Peyer's patch (tissue), 4 donors: ENCODE data around the gene NEDD9.

Experiments used
- POLR2A ChIP-seq, 2 donors: fragments of 450-650 bp; IDR thresholded peaks; one replicate each; pipeline ENCODE4 v1.5.1; 2017; ENCODE audit warnings: antibody characterized with exemption in 2 of 2, mild to moderate bottlenecking in 2 of 2, moderate library complexity in 2 of 2
- TF ChIP-seq, protein P1 (sequence below), 6 experiments: fragments of 450-650 bp in 4 of 6; fragments of 200-600 bp in 2 of 6; sonication (generic) in 1 of 6; IDR thresholded peaks; one replicate each; pipeline ENCODE4 v1.5.1; 2017 to 2019; ENCODE audit warnings: antibody characterized with exemption in 6 of 6, mild to moderate bottlenecking in 3 of 6, moderate library complexity in 1 of 6

DNA sequence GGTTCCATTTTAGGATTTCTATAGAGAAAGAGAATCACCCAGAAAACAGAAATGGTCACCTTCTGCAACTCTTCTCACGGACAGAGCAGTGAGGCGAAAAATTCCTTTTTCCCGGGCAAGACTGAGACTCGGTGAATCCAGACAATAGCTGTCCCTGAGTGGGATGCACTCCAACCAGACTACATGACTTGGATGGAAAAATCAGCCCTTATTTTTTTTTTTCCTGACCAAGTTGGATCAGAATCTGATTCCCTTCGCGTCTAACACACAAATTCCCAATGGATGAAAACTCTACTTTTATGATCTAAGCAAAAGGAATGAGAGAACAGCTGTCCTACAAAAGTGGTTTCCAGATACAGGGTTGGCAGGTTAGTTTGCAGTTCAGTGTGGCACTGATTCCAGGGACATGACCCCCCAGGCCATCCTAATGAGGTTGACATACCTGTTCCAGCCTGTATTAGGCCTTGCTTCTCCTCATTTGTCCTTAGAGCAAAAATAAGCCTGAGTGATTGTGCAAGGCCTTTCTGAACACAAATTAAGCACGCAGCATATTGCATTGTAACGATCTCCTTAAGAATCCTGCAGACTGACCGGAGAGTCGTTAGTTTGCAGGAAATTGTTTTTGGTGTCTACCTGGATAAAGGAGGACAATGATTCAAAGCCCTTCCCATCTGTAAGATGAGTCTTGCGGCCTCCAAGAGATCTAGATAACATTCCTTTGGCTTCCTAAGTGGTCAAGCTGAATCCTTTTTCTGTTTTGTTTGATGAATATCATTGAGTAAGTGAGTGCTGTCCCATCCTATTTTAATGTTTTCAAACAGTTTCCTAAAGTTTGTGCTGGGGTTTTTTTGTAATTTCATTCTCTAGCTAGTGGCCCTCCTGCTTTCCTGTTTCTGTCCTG, 1.5 kb upstream of the NEDD9 start:
- TF ChIP-seq, protein P1, sequence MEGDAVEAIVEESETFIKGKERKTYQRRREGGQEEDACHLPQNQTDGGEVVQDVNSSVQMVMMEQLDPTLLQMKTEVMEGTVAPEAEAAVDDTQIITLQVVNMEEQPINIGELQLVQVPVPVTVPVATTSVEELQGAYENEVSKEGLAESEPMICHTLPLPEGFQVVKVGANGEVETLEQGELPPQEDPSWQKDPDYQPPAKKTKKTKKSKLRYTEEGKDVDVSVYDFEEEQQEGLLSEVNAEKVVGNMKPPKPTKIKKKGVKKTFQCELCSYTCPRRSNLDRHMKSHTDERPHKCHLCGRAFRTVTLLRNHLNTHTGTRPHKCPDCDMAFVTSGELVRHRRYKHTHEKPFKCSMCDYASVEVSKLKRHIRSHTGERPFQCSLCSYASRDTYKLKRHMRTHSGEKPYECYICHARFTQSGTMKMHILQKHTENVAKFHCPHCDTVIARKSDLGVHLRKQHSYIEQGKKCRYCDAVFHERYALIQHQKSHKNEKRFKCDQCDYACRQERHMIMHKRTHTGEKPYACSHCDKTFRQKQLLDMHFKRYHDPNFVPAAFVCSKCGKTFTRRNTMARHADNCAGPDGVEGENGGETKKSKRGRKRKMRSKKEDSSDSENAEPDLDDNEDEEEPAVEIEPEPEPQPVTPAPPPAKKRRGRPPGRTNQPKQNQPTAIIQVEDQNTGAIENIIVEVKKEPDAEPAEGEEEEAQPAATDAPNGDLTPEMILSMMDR (IDR thresholded peaks at IDR 0.05), result no peak
- TF ChIP-seq POLR2A (IDR thresholded peaks at IDR 0.05), result no peak
